ENCODE measurements around the gene SUSD6. TPM values are rescaled to one million over a fixed set of nuclear protein-coding genes. Genes with fewer than 3 reads are reported as not detected.
"Not testable (repeated sequence)": the region's sequence is repeated elsewhere in the genome, so short reads cannot be mapped to it uniquely, and the experiment has no call there.

The SUSD6 gene
- total and polyA plus RNA-seq, 9 of the 15 experiments (the other 6 are each of a cell fraction or from before 2014, with no cell fraction given): 2.9 to 20.7 (median 5.6) TPM

DNA sequence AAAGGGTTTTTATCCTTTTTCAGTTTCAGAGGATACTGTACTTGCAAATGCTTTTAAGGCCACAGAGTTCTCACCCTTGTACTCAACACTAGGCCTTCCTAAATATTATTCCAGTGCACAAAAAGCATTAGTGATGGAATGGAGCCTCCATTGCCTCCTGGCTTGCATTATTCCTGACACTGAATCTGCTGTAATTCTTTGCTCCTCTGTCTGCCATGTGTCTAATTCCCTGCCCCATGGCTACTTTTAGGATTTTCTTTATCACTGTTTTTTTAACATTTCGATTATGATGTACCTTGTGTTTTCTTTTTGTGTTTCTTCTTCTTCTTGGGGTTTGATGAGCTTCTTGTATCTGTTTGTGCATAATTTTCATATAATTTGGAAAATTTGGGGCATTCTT, 29.5 kb downstream of the SUSD6 start (continued):
- TF ChIP-seq, protein P1, sequence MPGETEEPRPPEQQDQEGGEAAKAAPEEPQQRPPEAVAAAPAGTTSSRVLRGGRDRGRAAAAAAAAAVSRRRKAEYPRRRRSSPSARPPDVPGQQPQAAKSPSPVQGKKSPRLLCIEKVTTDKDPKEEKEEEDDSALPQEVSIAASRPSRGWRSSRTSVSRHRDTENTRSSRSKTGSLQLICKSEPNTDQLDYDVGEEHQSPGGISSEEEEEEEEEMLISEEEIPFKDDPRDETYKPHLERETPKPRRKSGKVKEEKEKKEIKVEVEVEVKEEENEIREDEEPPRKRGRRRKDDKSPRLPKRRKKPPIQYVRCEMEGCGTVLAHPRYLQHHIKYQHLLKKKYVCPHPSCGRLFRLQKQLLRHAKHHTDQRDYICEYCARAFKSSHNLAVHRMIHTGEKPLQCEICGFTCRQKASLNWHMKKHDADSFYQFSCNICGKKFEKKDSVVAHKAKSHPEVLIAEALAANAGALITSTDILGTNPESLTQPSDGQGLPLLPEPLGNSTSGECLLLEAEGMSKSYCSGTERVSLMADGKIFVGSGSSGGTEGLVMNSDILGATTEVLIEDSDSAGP (CRISPR knock-in tag; IDR thresholded peaks at IDR 0.05): no peak
- TF ChIP-seq, protein P2, sequence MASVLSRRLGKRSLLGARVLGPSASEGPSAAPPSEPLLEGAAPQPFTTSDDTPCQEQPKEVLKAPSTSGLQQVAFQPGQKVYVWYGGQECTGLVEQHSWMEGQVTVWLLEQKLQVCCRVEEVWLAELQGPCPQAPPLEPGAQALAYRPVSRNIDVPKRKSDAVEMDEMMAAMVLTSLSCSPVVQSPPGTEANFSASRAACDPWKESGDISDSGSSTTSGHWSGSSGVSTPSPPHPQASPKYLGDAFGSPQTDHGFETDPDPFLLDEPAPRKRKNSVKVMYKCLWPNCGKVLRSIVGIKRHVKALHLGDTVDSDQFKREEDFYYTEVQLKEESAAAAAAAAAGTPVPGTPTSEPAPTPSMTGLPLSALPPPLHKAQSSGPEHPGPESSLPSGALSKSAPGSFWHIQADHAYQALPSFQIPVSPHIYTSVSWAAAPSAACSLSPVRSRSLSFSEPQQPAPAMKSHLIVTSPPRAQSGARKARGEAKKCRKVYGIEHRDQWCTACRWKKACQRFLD (CRISPR knock-in tag; IDR thresholded peaks at IDR 0.05): no peak
- TF ChIP-seq TRIM24 (IDR thresholded peaks at IDR 0.05) (peak; percentile 77 to 78), SP2 (IDR thresholded peaks at IDR 0.05; ENCODE audit: extremely low read depth, low read depth, low read length, poor library complexity, severe bottlenecking) (no peak)

DNA sequence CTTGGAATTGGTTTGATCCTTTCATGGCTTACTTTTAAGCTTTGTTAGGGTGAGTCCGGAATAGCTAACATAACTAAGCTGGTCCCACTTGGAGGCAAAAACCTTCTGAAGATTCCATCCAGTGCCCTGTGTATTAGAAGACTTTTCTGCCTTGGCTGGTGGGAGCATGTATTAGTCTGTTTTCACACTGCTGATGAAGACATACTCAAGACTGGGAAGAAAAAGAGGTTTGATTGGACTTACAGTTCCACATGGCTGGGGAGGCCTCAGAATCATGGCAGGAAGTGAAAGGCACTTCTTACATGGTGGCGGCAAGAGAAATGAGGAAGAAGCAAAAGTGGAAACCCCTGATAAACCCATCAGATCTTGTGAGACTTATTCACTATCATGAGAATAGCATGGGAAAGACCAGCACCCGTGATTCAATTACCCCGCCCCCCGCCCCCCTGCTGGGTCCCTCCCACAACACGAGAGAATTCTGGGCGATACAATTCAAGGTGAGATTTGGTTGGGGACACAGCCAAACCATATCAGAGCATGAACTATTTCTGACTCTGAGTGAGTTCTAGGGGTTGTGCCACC, 30.9 kb downstream of the SUSD6 start:
- TF ChIP-seq TRIM24 (IDR thresholded peaks at IDR 0.05) (peak; percentile 34 to 46; a peak in 2 of 4 replicates), ZFP36 (IDR thresholded peaks at IDR 0.05; ENCODE audit: low read depth, low read length, partially characterized antibody) (peak; percentile 73)
- TF ChIP-seq, protein P3, sequence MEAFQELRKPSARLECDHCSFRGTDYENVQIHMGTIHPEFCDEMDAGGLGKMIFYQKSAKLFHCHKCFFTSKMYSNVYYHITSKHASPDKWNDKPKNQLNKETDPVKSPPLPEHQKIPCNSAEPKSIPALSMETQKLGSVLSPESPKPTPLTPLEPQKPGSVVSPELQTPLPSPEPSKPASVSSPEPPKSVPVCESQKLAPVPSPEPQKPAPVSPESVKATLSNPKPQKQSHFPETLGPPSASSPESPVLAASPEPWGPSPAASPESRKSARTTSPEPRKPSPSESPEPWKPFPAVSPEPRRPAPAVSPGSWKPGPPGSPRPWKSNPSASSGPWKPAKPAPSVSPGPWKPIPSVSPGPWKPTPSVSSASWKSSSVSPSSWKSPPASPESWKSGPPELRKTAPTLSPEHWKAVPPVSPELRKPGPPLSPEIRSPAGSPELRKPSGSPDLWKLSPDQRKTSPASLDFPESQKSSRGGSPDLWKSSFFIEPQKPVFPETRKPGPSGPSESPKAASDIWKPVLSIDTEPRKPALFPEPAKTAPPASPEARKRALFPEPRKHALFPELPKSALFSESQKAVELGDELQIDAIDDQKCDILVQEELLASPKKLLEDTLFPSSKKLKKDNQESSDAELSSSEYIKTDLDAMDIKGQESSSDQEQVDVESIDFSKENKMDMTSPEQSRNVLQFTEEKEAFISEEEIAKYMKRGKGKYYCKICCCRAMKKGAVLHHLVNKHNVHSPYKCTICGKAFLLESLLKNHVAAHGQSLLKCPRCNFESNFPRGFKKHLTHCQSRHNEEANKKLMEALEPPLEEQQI (IDR thresholded peaks at IDR 0.05): 0 out of 2 replicates have a peak, but pooled peaks have one; percentile 20
- intact Hi-C loops (cut with micrococcal nuclease); POLR2A ChIA-PET; FAIRE-seq; H2AFZ ChIP-seq (ENCODE audit: low read depth, low read length); H3K27me3 ChIP-seq (ENCODE audit: control insufficient read depth in 2 of 2, insufficient read depth in 2 of 2, low read length in 2 of 2); H3K4me2 ChIP-seq (ENCODE audit: insufficient read depth, low read length); BruUV-seq (replicated peaks); in situ Hi-C loops (cut with MboI); DNase-seq (ENCODE audit: extremely low read depth in 1 of 4, low spot score in 3 of 4); H4K20me1 ChIP-seq (replicated peaks; ENCODE audit: control insufficient read depth, insufficient read depth, low read length); H3K9me3 ChIP-seq (replicated peaks; ENCODE audit: control insufficient read depth, insufficient read depth, low read depth, low read length); H3K27ac ChIP-seq (ENCODE audit: extremely low read depth, low read depth, low read length); ATAC-seq; H3K4me3 ChIP-seq; H3K9ac ChIP-seq (ENCODE audit: insufficient read depth in 1 of 2, low read depth in 2 of 2, low read length in 2 of 2); H3K9me1 ChIP-seq (ENCODE audit: control insufficient read depth, insufficient read depth, low read length): not testable (repeated sequence)
- CTCF ChIA-PET (ENCODE audit: low intra/inter-chr PET ratio): interaction anchor here (0.5 kb wide), 1 partner anchor 240 kb away, joined by 3 read pairs; no protein-coding TSS in a partner anchor
- Histone ChIP-seq H3K79me2 (ENCODE audit: control insufficient read depth, insufficient read depth, low read length) (peaks cover 86% of the 10 kb centered on the region), H3K36me3 (ENCODE audit: control insufficient read depth, insufficient read depth, low read length) (peaks cover 19% of the 10 kb centered on the region; the same call in 2 of the 3 replicates), H3K4me1 (replicated peaks in 1 of 2; ENCODE audit: control insufficient read depth in 2 of 2, insufficient read depth in 2 of 2, low read length in 2 of 2) (peaks cover 14 to 46% of the 10 kb centered on the region in 2 experiments)
- WGBS (ENCODE audit: insufficient coverage, low coverage, missing lambda C conversion rate): 92% methylated on average over 2 of the region's 7 CpGs
